Hematopoietic multipotent progenitor cell (in vitro differentiated cells): Measurements from ENCODE around the gene ABAT. TPM values are rescaled to one million over a fixed set of nuclear protein-coding genes. Genes with fewer than 3 reads are reported as not detected.
"Not testable (repeated sequence)": the region's sequence is repeated elsewhere in the genome, so short reads cannot be mapped to it uniquely, and the experiment has no call there.

Experiments
- DNase-seq, 3 donors: peaks; one replicate each; pipeline ENCODE4 v3.0.0-alpha.2; 2011 to 2015; ENCODE audit warnings: low read depth in 2 of 3, low spot score in 2 of 3
- total RNA-seq: library from RNA; depleted of rRNA; stranded (reverse); fragments of >200 nt; gene quantifications from one replicate; pipeline ENCODE4 v1.2.3, GENCODE V29; 2012

The ABAT gene
- total RNA-seq, 1 donor, result 7.5 TPM

DNA sequence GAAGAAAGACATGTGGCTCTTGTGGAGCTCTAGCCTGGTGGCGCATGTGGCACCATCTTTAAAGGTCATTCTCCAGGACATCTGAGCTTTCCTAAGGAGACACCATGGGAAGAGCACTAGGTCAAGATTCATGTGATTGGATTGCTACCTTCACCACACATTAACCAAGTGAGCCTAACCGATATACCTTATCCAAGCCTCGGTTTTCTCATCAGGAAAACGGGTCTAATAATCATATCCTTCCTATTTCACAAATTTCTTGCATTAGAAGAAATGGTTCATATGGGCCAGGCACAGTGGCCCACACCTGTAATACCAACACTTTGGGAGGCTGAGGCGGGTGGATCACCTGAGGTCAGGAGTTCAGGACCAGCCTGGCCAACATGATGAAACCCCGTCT, 64.7 kb downstream of the ABAT start:
- no peak for DNase-seq

GRCh38 chr16:8739989-8740704, 65.7 kb downstream of the ABAT start:
- DNase-seq, result no peak

DNA sequence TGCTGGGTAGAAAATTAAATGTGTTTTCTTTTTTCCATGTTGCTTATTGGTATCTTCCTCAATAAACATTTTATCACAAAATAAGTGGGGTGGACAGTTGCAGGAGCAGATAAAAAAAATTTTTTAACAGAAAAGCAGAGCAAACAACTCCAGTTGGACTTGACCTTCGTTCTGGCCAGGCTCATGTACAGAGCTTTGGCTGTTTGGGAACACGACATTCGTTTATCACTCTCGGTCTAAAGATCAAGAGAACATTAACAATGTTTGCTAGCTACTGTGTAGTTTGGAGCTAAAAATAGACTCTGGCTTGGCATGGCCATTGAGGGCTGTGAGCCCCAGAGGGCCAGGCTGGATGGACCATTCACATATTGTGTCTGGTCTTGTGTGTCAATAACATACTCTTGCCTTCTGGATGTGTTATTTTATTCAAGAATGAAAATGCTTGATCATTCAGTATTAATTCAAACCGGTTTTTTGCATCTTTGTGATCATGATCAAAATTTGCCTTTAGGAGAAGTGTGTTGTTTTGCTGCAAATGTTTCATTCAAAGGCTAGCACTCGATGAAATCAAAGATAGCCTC, 66.4 kb downstream of the ABAT start:
- no peak for DNase-seq

- no peak for DNase-seq
These were observed 67.2 kb downstream of the ABAT start for GRCh38 chr16:8741636-8742035.

- DNase-seq, result no peak
These were observed 67.7 kb downstream of the ABAT start for GRCh38 chr16:8742068-8742467.

DNA sequence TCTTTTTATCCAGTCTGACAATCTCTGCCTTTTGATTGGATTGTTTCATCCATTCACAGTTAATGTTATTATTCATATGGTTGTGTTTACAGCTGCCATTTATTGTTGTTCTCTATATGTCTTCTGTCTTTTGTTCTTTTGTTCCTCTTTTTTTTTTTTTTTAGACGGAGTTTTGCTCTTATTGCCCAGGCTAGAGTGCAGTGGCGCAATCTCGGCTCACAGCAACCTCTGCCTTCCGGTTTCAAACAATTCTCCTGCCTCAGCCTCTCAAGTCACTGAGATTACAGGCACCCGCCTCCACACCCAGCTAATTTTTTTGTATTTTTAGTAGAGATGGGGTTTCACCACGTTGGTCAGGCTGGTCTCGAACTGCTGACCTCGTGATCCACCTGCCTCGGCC, 74.5 kb downstream of the ABAT start:
- not testable (repeated sequence) for DNase-seq

DNA sequence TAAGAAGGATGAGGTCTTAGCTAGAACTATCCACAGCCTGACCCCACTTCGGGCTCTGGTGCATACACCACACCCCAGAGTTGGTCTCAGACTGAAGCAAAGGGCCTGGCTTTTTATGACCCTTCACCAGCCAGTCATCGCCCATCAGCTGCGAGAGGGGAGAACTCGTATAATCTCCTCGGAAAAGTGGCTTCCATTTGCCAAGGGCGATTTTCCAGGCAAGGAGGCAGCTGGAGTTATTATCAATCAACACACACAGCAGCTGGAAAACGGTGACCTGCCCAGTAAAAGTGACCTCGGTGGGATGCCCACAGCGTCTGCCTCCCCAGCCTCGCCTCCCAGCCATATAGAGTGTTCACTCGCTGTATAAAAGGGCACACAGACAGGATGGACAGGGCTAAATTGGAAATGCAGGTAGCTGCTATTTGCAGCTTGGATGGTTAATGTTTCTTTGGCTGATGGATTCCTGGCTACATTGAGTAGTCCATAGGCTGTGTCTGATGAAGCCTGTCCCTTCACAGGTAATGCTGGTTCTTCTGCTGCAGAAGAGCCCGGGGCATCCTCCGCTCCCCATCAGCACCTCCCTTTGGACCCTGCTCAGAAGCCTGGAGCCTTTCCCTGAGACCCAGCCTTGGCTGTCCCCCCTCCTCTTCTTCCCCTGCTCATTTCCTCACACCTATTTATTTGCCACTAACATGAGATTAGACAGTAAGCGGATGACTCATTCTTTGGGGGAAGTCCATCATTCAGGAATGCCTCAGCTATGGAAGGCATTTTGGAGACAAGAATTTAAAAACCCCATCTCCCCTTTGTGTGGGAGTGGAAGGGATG, 77.3 kb downstream of the ABAT start:
- DNase-seq, result no peak

DNA sequence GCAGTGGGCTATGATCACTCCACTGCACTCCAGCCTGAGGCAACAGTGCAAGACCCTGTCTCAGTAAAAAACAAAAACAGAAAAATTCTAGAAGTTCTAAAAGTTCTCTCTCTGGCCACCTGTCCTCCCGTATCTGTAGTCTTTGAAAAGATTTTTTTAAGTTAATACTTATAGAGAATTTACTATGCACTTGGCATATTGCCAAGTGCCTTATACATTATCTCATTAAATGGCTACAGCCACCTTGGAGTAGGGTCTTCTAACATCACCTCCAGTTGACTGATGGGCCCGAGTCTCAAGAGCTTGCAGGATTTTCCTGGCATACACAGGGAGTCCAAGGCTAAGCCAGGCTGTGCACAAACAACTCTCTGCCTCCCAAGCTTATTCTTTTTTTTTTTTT, 78.3 kb downstream of the ABAT start:
- DNase-seq, result no peak

DNA sequence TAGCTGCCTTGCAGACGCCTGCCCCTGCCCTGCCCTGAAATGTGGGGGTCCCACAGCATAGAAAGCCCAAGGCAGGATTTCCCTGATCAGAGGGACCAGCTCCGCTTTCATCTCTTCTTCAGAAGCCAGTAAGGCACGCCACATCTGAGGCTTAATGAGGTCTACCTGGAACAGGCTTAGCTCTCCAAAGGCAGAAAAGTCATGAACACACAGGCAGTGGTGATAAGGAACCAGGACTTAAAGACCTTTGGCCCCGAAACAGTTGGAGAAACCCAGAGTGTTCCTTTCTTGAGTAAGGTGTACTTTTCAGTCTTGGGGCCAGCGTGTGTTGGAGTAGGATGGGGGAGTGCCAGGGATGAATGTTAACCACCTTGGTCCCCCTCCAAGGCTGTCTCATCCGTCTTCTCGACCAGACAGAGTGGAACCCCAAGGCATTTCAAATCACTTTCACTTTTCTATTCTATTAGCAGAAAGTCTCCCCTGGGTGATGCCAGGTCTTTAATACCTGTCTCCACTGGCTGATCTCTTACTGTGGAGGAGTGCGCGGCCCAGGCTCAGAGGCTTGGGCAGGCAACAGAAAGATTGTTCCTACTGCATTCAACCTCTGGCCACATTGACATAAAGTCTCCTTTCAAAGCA, 79.1 kb downstream of the ABAT start:
- no peak for DNase-seq

GRCh38 chr16:8756755-8757154, 82.3 kb downstream of the ABAT start:
- DNase-seq, result no peak

DNA sequence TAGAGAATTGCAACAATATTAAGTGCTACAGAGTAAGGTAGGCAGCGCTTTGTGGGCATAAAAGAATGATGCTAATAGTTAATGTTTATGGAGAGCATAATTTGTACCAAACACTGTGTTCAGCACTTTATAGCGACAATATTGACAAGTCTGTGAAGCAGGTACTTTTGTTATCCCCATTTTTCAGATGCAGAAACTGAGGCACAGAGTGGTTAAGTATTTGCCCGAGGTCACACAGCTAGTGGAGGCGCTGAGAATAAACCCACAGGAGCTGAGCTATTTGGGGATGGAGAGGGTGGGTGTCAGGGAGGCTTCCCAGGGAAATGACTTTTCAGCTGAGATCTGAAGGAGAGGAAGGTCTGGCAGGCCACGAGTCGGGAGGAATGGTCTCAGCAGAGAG, 83.6 kb downstream of the ABAT start:
- no peak for DNase-seq

GRCh38 chr16:8760021-8760420, 85.6 kb downstream of the ABAT start:
- DNase-seq, result no peak

GRCh38 chr16:8761078-8761477, 86.7 kb downstream of the ABAT start:
- no peak for DNase-seq

- no peak for DNase-seq
These were observed 87.8 kb downstream of the ABAT start for GRCh38 chr16:8762254-8762653.

- no peak for DNase-seq
These were observed 88.7 kb downstream of the ABAT start for GRCh38 chr16:8763083-8763482.

GRCh38 chr16:8763899-8764298, 89.5 kb downstream of the ABAT start:
- no peak for DNase-seq

DNA sequence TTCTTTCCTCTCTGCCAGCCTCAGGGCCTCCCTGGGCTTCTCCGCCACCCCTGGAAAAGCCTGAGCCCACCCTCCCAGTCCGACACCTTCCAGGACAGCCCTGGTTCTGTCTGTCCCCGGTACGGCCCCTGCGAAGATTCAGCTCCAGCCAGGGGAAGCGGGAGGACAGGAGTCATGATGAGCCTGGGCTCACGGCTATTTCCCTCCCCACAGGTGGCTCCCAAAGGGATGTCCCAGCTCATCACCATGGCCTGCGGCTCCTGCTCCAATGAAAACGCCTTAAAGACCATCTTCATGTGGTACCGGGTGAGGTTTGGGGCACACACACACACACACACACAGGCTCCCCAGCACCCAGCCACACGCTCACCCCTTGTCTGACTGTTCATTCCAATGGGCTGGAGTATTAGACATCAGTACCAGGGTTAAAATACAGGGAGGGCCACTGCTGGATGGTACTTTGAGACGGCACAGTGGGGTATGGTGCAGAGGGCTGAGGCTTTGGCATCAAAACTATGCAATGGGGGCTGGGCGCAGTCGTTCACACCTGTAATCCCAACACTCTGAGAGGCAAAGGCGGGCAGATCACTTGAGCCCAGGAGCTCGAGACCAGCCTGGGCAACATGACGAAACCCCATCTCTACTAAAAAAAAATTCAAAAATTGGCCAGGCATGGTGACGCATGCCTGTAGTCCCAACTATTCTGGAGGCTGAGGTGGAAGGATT, 90.3 kb downstream of the ABAT start:
- DNase-seq, result no peak

DNA sequence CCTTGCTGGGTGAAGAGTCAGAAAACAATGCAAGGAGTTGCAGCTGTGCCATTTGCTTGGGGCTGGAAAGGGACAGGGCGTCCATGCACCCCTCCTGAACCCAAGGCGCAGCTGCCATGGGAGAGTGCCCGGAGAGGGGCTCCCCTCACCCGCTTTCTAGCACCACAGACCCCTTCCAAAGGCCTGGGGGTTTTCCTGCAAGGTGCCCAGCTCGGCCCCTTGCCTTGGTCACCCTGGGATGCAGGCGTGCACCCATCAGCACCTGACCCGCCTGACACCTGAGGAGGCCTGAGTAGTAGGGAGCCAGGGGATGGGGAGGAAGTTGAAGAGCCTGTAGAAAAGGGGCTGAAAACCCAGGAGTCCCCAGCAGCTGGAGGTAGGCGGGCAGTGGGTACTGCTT, 92.8 kb downstream of the ABAT start:
- DNase-seq, result no peak

DNA sequence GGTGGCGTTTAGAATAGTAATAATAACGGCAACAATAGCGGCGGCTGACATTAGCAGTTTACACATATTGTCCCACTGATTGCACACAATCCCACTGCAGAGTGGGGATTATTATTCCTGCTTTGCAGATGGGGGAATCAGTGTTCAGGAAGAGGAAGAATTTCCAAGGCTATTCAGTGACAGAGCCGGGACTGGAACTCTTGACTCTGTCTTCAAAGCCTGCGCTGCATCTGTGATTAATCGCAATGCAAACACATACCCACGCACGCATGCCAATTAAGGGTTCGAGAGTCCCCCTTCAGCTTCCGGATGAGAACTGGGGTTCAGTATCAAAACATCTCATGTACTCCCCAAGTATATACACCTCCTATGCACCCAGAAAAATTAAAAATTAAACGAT, 93.9 kb downstream of the ABAT start:
- no peak for DNase-seq

GRCh38 chr16:8768692-8769091, 94.3 kb downstream of the ABAT start:
- no peak for DNase-seq

- no peak for DNase-seq
These were observed 99.1 kb downstream of the ABAT start for GRCh38 chr16:8773537-8773936.
